Measurements from ENCODE around the gene CACNA1C.
"Not testable (repeated sequence)": the region's sequence is repeated elsewhere in the genome, so short reads cannot be mapped to it uniquely, and the experiment has no call there.

CACNA1C gene

GRCh38 chr12:2113119-2113912 is 60.5 kb downstream of the CACNA1C start:
- no peak for DNase-seq

DNA sequence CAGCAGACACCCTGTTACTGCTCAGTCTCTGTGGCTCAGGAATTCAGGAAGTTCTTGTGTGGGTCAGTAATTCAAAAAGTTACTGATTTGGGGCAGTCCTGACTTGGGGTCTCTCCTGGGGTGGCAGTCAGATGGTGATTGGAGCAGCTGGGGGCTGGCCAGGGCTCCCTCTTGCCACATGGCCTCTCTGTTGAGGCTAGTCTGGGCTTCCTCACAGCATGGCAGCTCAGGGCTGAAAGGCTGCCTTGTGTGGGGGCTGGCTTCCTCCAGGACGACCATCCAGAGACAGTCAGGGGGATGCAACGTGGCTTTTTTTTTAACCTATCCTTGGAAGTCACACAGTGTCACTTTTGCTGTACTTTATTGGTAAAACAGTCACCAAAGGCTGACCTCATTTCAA is 61.3 kb downstream of the CACNA1C start:
- no peak for DNase-seq

DNA sequence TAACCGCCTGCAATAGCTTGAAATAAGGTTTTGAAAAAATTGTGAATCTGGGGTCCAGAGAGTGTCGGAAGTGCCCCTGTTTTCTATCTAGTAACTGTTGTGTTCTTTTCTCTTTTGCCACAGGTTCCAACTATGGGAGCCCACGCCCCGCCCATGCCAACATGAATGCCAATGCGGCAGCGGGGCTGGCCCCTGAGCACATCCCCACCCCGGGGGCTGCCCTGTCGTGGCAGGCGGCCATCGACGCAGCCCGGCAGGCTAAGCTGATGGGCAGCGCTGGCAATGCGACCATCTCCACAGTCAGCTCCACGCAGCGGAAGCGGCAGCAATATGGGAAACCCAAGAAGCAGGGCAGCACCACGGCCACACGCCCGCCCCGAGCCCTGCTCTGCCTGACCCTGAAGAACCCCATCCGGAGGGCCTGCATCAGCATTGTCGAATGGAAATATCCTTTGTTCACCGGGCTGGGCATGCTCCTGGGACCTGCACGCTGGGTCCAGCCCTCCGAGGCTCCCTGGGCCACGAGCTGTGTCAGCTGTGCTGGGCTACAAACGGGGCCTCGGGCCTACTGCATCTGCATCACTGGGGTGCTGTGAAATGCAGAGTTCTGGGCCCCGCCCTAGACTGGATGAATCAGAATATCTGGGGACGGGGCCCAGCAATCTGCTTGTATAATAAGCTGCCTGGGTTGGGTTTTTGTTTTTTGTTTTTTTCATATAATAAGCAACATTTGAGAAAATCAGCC is 62.5 kb downstream of the CACNA1C start:
- no peak for DNase-seq

GRCh38 chr12:2117541-2117940 is 64.8 kb downstream of the CACNA1C start:
- no peak for DNase-seq

DNA sequence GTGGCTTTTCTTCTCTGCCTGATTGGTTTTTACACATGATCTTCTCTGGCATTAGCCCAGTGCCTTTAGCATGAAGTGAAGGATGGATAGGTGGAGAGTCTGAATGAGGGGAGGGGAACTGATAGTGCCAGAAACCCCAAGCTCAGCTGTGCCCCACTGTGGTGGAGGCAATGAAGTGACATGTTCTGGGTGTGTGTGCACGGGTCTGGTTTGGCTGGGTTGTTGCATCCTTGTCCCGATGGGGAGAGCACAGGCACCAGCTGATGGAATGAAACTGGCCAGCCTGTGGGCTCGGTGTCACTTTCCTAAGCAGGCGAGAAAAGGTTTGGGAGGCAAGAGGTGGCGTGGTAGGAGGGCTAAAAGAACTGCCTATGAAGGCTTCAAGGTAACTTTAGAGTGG is 65.3 kb downstream of the CACNA1C start:
- no peak for DNase-seq

DNA sequence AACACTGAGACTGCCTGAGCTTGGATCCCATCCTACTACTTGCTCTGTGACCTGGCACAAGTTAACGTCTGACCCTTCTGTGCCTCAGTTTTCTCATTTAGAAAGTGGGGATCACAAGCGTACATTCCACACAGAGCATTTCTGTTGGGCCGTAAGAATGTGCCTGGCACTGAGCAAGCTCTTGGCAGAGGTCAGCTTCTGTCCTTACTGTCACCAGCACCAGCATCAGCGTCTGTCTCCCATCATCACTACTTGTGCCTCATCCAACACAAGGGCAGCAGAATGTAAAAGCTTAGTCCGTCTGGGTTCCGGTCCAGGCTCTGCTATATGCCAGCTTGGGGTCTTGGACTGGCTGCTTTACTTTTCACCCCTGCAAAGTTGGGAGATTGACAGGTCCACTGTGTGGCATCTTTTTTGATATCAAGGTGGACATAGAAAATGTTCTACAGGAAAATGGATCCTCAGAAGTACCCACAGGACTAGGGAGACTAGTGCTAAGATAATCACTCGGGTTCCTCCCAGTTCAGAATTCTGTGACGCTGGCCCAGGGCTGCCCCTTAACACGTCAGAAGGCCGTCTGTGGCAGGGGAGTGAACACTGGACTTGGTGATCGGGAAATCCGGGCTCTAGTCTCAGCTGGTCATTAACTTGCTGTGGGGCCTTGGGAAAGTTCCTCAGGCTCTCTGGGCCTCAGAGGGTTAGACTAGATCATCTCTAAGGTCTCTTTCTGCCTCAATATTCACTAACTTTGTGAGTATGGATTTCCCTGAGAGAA is 65.9 kb downstream of the CACNA1C start:
- no peak for DNase-seq

DNA sequence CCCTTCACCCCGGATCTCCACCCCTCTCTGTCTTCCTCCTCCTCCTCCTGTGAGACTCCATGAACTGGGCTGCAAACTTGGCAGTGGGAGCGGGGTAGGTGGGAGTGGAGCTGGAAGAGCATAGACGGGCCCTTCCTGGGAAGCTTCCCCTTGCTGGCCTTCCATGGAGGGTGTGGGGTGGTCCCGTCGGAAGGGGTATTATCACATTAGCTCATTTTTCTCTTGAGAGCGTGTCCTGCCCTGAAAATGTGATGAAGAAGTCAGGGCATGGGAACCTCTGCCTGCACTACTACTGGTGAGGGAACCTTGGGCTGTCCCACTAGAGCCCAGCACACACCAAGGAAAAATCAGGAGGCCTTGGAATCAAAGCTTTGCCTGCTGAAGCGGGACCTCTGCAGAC is 66.5 kb downstream of the CACNA1C start:
- DNase-seq = no peak

DNA sequence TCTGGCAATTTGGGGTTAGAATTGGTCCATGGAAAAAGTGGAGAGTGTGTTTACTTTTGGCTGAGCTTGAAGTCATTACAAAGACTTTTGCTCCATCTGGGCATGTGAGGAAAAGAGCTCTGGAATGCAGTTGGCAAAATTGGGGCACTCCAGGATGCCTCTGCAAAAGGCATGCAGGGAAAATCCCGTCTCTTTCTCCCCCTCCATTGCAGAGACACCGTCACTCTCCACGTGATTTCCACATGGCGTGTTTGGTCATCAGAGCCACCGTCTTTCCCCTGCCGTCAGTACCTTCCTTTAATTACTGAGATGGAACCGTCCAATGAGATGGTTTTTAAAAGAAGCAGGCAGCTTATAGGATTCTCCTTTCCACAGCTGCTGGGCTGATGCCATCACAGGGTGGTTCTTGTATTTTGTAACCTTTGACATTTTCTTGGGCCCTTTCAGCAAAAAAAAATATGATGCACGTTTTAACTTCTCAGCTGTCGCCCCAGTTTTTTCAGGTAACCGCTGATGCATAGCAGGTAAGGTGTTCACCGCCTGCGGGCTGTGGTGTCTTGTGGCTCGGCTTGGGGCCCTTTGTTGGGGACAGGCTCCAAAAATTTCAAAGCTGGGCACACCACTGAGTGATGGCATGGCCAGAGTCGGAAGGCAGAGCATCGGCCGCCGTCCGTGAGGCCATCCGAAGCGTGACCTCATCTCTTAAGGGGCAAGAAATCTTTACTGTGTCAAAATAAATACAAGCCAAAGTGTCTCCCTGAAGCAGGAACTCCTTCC is 68.4 kb downstream of the CACNA1C start:
- DNase-seq = no peak

- no peak for DNase-seq
Observed at GRCh38 chr12:2124466-2125023, 71.8 kb downstream of the CACNA1C start.

- DNase-seq = no peak
Observed at GRCh38 chr12:2125651-2126522, 73.1 kb downstream of the CACNA1C start.

DNA sequence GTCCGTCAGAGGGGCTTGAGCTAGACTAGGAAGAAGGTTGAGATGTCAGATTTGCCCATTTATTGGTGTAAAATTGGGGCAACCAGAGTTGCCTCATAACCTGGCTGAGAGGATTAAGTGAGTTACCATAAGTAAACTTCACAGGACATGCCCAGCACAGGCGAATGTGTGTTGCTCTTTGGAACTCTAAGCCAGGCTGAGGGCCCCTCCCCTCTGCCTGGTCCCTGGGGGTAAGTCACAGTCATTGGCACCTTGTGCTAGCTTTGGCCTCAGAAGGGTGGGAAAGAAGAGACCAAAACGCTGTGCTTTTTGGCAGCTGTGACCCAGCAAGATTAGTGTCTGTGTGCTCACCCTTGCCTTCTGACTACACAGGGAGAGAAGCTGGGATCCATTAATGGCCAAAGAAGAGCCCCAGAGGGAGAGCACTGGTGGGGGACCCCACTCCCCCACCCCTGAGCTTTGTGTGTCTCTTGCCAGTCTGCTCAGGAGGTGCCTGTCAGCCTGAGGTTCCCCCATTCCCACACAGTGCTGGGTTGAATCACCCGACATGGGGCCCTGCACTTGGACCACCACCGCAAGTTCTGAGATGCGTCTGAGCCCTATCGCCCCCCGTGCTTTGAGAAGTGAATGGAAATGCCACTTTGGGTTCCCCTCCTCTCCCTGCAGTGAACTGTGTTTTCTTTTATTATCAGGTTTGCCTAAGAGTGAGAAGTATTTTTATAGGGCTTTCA is 74.1 kb downstream of the CACNA1C start:
- DNase-seq = no peak

DNA sequence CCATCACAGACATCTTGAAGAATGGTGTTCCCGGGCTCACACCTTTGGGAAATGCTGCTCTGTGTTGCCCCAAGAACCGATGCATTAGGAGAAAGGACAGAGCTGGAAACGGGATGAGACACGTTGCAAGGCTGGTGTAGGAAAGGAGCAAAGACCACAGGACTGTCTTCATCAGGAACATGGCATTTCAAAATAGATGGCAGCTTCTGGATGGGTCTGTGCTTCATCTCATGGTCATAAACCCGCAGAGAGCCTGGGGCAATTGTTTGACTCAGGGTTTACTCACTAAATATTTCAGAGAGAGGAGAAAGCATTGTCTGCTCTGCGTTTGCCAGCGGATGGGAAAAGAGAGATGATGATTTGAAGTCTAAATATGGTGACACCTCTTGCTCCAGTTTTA is 76.3 kb downstream of the CACNA1C start:
- no peak for DNase-seq

- not testable (repeated sequence) for DNase-seq
Observed at GRCh38 chr12:2135661-2136418, 83.1 kb downstream of the CACNA1C start.

DNA sequence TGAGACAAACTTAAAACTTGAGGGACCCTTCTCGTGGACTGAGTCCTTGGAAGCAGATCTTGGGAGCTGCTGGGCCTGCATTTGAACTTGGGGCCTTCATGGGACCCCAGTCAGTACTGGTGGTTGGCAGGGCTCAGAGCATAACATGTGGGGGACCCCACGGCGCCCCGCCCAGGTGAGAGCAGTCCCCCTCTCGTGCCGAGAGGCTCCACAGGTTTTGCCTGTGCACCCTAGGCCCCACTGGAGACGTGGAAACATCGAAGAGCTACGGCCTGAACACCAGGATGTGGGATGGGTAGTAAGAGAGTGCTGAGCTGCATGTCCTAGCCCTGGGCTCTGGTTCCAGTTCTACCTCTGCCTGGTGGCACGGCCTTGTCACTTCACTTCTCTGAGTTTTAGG is 84.1 kb downstream of the CACNA1C start:
- DNase-seq = no peak

DNA sequence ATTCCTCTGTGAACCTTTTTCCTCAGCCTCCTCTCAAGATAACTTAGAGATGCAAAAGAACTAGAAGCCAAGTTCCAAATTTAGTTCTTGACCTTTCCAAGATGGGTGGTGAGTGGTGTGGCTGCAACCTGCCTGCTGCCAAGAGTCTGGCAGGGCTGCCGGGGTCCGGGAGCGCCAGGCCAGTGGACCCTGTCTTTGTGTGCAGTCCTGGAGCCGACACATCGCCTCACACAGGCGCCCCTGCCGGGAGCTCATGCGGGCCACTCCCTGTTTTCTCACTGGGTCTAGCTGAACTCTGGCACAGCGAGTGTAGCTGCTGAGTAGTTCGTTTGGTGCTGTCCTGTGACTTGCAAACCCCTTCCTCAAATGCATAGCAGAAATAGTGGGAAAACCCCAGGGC is 84.9 kb downstream of the CACNA1C start:
- no peak for DNase-seq

- DNase-seq = no peak
Observed at GRCh38 chr12:2138294-2138693, 85.5 kb downstream of the CACNA1C start.

DNA sequence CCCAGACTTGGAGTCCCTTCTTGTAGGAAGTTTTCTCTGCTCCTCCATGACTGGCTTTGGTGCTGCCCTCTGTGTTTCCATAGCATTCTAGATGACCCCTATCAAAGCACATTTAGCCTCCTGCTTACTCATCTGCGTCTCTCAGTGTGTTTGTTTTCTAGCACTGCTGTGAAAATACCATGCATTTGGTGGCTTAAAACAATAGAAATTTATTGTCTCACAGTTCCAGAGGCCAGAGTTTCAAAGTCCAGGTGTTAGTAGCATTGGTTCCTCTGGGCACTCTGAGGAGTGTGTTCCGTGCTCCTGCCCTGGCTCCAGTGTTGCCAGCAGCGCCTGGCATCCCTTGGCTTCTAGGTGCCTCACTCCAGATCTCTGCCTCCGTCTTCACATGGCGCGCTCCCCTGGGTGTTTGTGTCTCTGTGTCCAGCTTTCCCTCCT is 86.1 kb downstream of the CACNA1C start:
- no peak for DNase-seq

- no peak for DNase-seq
Observed at GRCh38 chr12:2139651-2140050, 86.9 kb downstream of the CACNA1C start.

GRCh38 chr12:2140858-2141519 is 88.2 kb downstream of the CACNA1C start:
- DNase-seq = no peak

All from right hindlimb (tissue), 1 donor.